GM19099 (cell line): Measurements from ENCODE around the gene CFAP77.

ENCODE experiments used
- POLR2A ChIP-seq: IDR thresholded peaks from 3 replicates; pipeline ENCODE4 v1.6.1; 2011; ENCODE audit warnings: low read depth; ENCODE audit not compliant: insufficient read length; ENCODE audit errors: extremely low read depth

CFAP77 gene

DNA sequence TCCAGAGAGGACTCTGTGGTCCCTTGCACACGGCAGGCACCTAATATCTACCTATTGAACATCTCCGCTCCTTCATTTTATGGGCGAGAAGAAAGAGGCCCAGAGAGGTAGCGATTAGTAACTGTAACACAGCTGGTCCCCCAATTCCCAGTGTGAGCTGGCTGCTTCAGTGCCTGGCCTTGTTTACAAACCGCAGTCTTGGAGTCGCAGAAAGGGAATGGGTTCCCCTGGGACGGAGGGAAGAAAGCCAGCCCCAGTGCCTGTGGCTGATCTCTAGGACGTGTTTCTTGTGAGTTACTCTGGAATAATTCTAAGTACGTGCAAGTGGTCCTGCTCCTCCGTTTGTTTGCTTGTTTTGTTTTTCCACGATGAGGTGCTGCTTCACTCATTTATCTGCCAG lies 52.0 kb downstream of the CFAP77 start:
- no peak for TF ChIP-seq POLR2A

DNA sequence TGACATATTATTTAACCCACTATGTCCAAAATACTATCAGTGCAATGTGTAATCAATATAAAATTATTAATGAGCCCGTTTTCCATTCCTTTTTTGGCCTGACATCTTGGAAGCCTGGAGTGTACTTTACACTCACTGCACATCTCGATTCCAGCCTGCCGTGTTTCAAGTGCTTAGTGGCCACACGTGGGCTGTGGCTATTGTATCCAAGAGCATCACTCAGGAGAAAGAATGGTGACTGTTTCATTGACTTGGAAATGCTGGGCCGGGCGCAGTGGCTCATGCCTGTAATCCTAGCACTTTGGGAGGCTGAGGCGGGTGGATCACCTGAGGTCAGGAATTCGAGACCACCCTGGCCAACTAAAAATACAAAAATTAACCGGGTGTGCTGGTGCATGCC lies 54.5 kb downstream of the CFAP77 start:
- no peak for TF ChIP-seq POLR2A

DNA sequence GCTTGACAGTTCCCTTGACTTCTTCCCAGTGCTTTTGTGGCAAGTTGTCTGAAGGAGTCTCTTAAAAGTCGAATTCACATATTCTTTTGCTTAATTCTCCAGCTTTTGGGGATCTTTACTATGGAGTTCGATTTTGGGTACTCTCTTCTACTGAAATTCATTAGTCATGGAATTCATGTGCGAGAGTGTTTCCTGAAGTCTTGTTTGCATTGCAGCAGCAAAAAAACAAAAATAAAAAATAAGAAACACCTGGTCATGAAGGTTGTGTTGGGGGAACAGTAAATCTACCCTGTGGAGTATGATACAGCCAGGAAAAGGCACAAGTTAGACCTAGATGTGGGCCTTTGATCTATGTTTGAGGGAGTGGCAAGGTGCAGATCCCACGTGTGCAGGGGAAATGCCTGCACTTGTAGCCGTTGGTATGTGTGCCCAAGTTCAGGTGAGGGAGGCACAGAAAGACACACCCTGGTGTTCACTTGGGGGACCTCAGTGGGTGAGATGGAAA lies 55.2 kb downstream of the CFAP77 start:
- no peak for TF ChIP-seq POLR2A

DNA sequence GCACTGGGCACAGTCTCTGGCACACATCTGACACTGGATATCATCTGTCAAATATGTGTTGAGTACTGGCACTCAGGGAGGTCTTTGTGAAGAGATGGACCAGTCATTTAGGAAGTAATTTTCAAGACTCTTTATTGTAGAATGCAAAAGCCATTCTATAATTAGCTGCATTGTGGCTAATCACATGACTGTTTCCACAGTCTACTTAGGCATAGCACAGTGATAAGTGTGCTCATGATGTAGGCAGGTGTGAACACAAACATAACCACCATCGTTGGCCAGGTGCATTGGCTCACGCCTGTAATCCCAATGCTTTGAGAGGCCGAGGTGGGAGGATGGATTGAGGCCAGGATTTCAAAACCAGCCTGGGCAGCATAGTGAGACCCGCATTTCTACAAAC lies 62.2 kb downstream of the CFAP77 start:
- TF ChIP-seq POLR2A: no peak

DNA sequence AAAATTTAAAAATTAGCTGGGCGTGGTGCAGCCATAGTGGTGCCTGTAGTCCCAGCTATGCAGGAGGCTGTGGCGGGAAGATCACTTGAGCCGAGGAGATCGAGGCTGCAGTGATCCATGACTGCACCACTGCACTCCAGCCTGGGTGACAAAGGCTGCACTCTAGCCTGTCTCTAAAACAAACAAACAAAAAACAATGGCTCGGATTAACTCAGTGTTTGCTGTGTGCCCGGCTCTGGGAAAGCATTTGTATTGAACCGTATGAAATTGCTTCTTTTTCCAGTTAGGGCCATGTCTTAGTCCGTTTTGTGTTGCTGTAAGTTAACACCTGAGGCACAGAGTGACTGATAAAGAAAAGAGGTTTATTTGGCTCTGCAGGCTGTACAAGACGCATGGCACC lies 62.6 kb downstream of the CFAP77 start:
- TF ChIP-seq POLR2A: no peak

DNA sequence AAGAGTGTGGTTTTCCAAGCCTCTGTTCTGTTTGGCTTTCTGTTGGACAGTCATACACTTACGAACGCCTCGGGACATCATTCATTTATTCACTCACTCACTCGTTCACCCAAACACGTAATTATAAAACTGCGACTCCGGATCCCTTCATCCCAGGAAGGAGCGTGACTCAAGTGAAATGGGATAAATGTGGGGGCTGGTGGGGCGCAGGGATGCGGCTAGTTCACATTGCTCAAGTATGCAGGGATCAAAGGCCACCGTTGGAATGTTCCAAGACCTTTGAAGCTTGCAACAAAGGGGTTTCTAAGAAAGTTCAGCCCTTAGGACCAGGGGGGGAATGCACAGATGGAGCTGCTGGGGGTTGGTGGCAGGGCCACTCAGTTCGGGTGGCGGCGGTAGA lies 64.2 kb downstream of the CFAP77 start:
- no peak for TF ChIP-seq POLR2A

DNA sequence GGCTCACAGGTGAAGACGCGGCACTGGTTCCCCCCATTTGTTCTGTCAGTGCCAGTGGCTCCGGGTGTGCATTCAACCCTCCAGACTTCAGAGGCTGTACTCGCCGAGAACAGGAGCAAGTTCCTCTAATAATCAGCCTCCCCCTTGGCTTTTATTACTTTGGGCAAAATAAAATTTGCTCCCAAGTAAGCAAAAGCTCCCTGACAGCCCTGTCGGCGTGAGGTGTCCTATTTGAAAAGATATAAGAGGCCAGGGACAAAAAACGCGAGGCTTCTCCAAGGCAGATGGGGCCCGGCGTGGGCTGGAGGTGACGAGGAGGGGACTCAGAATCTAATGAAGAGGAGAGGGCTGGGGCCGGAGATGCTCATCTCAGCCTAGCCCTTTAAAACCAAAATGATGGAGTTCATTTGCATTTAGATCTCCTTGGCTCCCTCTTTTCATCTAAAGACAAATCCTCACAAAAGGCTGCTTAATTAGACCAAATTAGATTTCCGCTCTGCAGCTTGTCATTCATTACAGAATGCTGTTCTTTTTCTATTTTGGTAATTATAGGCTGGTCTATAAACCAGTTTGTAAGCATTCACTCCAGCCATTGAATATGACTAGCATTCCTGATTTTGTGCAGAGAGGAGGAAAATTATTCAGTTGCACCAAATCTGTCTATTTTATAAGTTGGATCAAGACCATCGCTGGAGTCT lies 68.5 kb downstream of the CFAP77 start:
- no peak for TF ChIP-seq POLR2A

DNA sequence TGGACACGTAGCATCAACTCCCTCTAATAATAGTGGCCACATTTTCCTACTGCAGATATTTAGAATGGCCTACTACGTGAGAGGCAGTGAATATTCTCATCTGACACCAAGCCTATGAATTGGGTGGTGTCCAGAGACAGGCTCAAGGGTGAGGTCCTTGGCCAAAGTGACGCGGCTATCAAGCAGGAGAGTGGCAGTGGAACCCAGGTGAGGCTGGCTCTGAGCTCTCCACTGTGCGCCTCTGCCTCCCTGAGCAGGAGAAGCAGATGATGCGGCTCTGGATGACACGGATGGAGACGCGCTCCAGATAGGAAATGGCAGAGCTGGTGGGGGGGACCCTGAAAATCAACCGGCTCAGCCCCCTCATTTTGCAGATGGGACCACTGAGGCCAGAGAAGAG lies 69.7 kb downstream of the CFAP77 start:
- TF ChIP-seq POLR2A: no peak

DNA sequence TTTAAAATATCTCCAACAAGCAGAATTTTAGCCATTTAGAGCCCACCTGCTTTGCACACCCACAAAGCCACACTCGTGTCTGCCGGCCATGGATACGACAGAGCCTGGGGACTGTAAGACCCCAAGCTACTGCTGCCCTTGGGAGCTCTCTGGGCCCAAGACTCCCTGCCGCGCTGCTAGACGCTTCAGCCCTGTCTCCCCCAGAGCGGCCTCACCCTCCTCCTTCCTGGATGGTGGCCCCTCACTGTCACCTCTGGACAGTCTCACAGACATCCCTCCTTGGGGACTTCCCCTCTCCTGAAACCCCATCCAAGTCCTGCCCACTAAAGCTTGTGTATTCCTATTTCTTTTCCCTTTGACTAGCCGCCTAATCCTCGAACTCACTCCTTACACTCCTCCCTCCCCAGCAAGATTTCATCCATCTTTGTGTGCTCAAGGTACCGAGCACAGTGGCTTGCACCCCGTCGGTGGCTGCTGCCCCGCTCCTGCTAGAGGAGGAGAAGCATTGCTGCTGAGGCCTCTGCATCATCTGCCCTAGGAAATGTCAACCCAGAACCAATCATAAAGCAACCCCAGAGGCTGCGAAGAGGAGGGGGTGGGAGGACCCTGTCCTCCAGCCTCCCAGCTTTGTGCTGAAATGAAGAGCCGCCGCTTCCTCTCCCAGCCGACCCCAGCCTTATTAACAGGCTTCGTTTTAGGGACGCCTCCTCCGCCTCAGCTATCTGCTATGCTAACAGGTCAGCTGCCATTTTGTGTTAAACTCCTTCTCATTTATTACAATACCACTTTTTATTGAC lies 71.2 kb downstream of the CFAP77 start:
- no peak for TF ChIP-seq POLR2A

DNA sequence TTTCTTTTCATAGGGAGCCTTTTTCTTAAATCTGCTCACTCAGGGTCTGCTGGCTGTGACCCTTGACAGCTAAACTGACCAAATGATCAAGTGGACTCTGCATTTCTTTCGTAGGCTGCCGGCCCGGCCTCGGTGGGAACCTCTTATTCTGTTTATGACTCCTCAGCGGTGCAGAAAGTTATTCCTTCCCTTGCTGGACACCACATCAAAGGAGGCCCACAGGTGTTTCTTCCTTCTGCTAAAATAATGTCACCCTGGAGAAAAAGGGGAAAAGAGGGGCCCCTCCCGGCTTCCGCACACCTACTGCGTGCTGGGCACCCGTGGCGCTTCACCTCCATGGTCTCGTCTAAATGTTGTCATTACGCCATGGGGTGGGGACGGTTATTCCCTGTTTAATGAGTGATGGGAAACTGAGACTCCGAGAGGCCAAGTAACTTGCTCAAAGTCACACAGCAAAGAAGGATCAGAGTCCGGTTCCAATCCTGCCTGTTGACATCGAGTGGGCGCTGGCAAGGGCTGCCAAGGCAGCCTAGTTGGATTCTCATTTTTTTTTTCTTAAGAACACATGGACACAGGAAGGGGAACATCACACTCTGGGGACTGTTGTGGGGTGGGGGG lies 72.3 kb downstream of the CFAP77 start:
- TF ChIP-seq POLR2A: no peak

DNA sequence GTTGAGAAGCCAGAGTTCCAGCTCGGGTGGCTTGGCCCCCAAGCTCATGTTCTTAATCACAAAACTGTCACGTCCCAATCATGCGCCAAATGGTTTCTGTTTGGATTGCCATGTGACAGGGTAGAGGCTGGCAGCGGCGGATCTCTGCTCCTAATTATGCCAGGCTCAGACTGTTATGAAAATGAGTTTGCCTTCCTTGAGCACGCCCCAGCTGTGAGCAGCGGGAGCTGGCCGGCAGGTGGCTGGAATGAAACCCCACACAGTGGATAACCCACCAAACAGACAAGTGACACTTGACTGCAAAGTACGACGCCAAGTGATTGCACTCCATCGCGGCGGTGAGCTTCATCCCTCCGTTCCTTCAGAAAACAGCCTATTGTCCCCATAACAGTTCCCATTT lies 75.4 kb downstream of the CFAP77 start:
- TF ChIP-seq POLR2A: no peak

DNA sequence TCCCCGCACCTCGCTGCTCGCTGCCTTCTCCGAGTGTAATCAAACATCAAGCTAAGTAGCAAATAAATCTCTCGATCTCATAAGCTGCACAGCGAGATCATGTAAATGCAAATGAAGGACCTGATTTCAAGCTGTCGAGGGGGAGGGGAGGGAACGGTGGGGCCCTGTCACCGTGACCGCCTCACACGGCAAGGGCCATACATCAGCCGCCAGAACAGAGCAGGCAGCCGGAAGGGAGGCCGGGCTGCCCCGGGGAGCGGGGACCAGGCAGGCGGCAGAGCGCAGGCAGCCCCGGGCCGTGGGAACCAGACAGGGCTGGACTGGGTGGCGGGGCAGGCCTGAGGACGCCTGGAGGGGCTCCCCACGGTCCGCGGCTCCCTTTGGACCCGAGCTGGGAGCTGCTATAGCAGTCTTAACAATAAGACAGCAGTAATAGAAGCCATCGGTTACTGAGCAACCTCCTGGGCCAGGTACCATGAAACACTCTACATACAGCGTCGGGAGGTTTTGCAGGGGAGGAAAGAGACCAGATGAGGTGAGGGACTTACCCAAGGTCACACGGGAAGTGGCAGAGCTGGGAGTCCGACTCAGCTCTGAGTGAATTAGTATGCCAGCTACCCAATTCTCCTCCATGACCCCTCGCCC lies 76.8 kb downstream of the CFAP77 start:
- no peak for TF ChIP-seq POLR2A

DNA sequence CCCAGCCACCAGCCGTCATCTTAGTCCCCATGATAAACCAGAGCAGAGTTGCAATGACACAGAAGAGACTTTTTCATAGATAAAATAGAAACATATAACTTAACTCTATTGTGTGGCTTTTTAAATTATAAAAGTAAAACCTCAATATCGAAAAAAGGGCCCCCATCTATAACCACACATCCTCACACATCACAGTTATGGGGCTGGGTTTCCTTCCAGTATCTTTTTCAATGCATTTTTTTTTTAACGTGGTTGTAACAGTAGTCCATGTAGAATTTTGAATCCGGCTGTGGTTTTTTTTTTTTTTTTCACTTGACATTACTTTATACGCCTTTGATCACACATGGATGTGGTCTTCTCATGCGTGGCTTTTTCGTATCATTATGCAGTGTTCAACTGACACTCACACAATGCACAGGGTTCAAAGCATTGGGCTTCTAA lies 77.4 kb downstream of the CFAP77 start:
- TF ChIP-seq POLR2A: no peak

DNA sequence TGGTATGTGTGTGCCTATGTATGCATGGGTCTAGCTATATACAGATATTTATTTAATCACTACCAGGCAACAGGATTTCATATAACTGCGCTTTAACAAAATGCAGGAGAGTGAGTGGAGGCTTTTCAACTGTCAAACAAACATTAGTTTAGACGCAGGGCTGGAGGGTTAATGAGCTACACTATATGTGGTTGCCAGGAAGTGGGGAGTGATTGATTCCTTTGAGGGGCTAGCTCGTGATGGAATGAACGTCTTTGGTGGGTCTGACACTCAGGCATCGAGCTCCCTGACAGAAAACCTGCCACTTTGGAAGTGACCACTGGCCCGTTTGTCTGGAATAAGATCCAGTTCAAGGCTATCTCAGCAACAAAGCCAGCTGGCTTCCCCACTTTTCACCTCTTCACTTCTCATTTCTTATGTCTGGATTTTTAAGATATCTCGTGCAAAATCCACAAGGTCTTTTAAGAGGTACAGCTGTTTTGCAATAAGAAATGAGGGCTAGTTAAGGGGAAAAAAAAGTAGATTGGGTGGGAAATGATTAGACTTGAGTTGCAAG lies 78.0 kb downstream of the CFAP77 start:
- no peak for TF ChIP-seq POLR2A

DNA sequence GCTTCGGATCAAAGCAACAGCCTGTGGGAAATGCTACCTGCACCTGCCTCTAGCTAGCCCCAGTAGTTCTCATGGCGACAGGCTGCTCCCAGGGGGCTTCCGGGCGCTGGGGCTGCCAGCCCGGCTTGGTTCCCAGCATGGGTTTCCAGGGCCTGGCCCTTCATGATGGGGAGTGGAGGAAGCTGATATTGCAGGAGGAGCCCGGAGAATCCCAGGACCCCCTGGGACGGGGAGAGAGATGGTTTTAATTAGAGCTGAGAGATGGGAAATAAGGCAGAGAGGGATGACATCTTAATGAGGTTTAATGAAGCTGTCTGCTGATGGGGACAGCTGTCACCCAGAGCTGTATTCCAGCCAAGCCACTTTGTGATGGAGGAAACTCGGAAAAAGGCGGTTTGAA lies 78.6 kb downstream of the CFAP77 start:
- TF ChIP-seq POLR2A: no peak
